ENCODE measurements around the gene C3orf18. TPM values are rescaled to one million over a fixed set of nuclear protein-coding genes. Genes with fewer than 3 reads are reported as not detected.

Gene C3orf18
- total and polyA plus RNA-seq, 2 experiments from 2014 or later: 2.4 to 7.7 TPM

DNA sequence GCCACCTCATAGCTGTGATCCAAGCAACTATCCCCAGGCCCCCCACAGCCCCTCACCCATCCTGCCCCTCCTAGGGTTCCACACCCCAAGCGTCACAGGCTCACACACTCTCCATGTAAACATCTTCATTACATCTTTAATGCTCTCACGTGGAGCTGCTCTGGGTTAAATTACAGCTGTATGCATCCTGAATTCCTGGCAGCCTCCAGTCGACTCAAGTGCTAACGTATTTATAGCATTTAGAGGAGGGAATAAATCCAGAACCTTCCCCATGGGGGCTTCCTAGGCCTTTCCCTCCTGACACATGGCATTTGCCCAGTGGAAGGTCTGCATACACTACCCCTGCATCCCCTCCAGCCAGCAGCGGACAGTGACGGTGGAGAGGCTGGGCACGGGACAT is 9.6 kb downstream of the C3orf18 start:
- Mint-ChIP-seq H3K4me3 (no peak overlapping the region), H3K27me3 (ENCODE audit: insufficient read depth, low read depth, poor library complexity) (peaks cover 12% of the 10 kb centered on the region), H3K4me1 (peaks cover 4% of the 10 kb centered on the region; the same call in 1 of the 3 replicates), H3K9me3 (no peaks in the 10 kb centered on the region; the same call in 2 of the 3 replicates), H3K36me3 (ENCODE audit: low read depth) (no peaks in the 10 kb centered on the region), H3K27ac (no peak overlapping the region)
- no peak overlapping the region for H3K4me2 ChIP-seq
- no peaks in the 10 kb centered on the region for H3F3A ChIP-seq (replicated peaks; ENCODE audit: low read depth)
- H3K4me1 ChIP-seq (ENCODE audit: insufficient read depth): no peaks in the 10 kb centered on the region
- no peak overlapping the region for H2AFZ ChIP-seq
- DNase-seq (ENCODE audit: low spot score) (no peak), ATAC-seq (no peak)
- no peaks in the 10 kb centered on the region for H3K79me2 ChIP-seq (replicated peaks; ENCODE audit: insufficient read depth)
- TF ChIP-seq CREB1 (CRISPR knock-in tag; IDR thresholded peaks at IDR 0.05; ENCODE audit: low read depth): no peak
- TF ChIP-seq POLR2AphosphoS5 (IDR thresholded peaks at IDR 0.05; ENCODE audit: low read depth): no peak
- TF ChIP-seq STAT1 (IDR thresholded peaks at IDR 0.05; ENCODE audit: unreplicated experiment): no peak
- TF ChIP-seq, protein P1, sequence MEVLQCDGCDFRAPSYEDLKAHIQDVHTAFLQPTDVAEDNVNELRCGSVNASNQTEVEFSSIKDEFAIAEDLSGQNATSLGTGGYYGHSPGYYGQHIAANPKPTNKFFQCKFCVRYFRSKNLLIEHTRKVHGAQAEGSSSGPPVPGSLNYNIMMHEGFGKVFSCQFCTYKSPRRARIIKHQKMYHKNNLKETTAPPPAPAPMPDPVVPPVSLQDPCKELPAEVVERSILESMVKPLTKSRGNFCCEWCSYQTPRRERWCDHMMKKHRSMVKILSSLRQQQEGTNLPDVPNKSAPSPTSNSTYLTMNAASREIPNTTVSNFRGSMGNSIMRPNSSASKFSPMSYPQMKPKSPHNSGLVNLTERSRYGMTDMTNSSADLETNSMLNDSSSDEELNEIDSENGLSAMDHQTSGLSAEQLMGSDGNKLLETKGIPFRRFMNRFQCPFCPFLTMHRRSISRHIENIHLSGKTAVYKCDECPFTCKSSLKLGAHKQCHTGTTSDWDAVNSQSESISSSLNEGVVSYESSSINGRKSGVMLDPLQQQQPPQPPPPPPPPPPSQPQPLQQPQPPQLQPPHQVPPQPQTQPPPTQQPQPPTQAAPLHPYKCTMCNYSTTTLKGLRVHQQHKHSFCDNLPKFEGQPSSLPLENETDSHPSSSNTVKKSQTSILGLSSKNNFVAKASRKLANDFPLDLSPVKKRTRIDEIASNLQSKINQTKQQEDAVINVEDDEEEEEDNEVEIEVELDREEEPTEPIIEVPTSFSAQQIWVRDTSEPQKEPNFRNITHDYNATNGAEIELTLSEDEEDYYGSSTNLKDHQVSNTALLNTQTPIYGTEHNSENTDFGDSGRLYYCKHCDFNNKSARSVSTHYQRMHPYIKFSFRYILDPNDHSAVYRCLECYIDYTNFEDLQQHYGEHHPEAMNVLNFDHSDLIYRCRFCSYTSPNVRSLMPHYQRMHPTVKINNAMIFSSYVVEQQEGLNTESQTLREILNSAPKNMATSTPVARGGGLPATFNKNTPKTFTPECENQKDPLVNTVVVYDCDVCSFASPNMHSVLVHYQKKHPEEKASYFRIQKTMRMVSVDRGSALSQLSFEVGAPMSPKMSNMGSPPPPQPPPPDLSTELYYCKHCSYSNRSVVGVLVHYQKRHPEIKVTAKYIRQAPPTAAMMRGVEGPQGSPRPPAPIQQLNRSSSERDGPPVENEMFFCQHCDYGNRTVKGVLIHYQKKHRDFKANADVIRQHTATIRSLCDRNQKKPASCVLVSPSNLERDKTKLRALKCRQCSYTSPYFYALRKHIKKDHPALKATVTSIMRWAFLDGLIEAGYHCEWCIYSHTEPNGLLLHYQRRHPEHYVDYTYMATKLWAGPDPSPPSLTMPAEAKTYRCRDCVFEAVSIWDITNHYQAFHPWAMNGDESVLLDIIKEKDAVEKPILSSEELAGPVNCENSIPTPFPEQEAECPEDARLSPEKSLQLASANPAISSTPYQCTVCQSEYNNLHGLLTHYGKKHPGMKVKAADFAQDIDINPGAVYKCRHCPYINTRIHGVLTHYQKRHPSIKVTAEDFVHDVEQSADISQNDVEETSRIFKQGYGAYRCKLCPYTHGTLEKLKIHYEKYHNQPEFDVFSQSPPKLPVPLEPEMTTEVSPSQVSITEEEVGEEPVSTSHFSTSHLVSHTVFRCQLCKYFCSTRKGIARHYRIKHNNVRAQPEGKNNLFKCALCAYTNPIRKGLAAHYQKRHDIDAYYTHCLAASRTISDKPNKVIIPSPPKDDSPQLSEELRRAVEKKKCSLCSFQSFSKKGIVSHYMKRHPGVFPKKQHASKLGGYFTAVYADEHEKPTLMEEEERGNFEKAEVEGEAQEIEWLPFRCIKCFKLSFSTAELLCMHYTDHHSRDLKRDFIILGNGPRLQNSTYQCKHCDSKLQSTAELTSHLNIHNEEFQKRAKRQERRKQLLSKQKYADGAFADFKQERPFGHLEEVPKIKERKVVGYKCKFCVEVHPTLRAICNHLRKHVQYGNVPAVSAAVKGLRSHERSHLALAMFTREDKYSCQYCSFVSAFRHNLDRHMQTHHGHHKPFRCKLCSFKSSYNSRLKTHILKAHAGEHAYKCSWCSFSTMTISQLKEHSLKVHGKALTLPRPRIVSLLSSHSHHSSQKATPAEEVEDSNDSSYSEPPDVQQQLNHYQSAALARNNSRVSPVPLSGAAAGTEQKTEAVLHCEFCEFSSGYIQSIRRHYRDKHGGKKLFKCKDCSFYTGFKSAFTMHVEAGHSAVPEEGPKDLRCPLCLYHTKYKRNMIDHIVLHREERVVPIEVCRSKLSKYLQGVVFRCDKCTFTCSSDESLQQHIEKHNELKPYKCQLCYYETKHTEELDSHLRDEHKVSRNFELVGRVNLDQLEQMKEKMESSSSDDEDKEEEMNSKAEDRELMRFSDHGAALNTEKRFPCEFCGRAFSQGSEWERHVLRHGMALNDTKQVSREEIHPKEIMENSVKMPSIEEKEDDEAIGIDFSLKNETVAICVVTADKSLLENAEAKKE (CRISPR knock-in tag; IDR thresholded peaks at IDR 0.05): no peak
- no peak for TF ChIP-seq ZNF114 (CRISPR knock-in tag; IDR thresholded peaks at IDR 0.05)
- TF ChIP-seq, protein P2, sequence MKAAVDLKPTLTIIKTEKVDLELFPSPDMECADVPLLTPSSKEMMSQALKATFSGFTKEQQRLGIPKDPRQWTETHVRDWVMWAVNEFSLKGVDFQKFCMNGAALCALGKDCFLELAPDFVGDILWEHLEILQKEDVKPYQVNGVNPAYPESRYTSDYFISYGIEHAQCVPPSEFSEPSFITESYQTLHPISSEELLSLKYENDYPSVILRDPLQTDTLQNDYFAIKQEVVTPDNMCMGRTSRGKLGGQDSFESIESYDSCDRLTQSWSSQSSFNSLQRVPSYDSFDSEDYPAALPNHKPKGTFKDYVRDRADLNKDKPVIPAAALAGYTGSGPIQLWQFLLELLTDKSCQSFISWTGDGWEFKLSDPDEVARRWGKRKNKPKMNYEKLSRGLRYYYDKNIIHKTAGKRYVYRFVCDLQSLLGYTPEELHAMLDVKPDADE (IDR thresholded peaks at IDR 0.05): no peak
- no peak for TF ChIP-seq CTCF (conservative IDR thresholded peaks at IDR 0.05; ENCODE audit: low read depth in 2 of 2)
- TF ChIP-seq ZNF331 (CRISPR knock-in tag; IDR thresholded peaks at IDR 0.05; ENCODE audit: low read depth): no peak
- no peak for TF ChIP-seq REST (IDR thresholded peaks at IDR 0.05; ENCODE audit: unreplicated experiment)
- no peak for TF ChIP-seq NANOG (IDR thresholded peaks at IDR 0.05; ENCODE audit: borderline replicate concordance)
- TF ChIP-seq JUNB (IDR thresholded peaks at IDR 0.05; ENCODE audit: unreplicated experiment): no peak
- TF ChIP-seq EZH2 (IDR thresholded peaks at IDR 0.05; ENCODE audit: low read depth, unreplicated experiment): no peak
- no peak for TF ChIP-seq EZH2phosphoT487 (IDR thresholded peaks at IDR 0.05; ENCODE audit: unreplicated experiment)
- no peaks in the 10 kb centered on the region for H3K9me2 ChIP-seq (ENCODE audit: insufficient read depth)
- no peaks in the 10 kb centered on the region for H4K20me1 ChIP-seq (replicated peaks; ENCODE audit: insufficient read depth)
- H3K4me3 ChIP-seq: no peak overlapping the region
- H3K27me3 ChIP-seq (ENCODE audit: insufficient read depth): no peaks in the 10 kb centered on the region
- no peak overlapping the region for H3K27ac ChIP-seq (ENCODE audit: low read depth)
- H3K36me3 ChIP-seq (ENCODE audit: insufficient read depth): no peaks in the 10 kb centered on the region

Measured in GM23338 (cell line).